Thyroid gland (tissue), 4 donors: ENCODE measurements around the gene PCSK7.
A peak's percentile ranks its signal among the peaks of the same experiment; 100 is the strongest.

Experiments used
- POLR2A ChIP-seq, 2 donors: fragments of 450-650 bp; IDR thresholded peaks; one replicate each; pipeline ENCODE4 v1.6.1; 2017; ENCODE audit warnings: antibody characterized with exemption in 2 of 2, mild to moderate bottlenecking in 2 of 2, moderate library complexity in 1 of 2
- TF ChIP-seq, protein P1 (sequence below), 6 experiments: fragments of 200-600 bp in 3 of 6; fragments of 450-650 bp in 3 of 6; sonication (generic) in 3 of 6; IDR thresholded peaks; one replicate each; pipeline ENCODE4 v1.5.1; 2016 to 2019; ENCODE audit warnings: antibody characterized with exemption in 6 of 6, mild to moderate bottlenecking in 2 of 6, inconsistent platforms in 1 of 6, moderate library complexity in 1 of 6

- TF ChIP-seq, protein P1, sequence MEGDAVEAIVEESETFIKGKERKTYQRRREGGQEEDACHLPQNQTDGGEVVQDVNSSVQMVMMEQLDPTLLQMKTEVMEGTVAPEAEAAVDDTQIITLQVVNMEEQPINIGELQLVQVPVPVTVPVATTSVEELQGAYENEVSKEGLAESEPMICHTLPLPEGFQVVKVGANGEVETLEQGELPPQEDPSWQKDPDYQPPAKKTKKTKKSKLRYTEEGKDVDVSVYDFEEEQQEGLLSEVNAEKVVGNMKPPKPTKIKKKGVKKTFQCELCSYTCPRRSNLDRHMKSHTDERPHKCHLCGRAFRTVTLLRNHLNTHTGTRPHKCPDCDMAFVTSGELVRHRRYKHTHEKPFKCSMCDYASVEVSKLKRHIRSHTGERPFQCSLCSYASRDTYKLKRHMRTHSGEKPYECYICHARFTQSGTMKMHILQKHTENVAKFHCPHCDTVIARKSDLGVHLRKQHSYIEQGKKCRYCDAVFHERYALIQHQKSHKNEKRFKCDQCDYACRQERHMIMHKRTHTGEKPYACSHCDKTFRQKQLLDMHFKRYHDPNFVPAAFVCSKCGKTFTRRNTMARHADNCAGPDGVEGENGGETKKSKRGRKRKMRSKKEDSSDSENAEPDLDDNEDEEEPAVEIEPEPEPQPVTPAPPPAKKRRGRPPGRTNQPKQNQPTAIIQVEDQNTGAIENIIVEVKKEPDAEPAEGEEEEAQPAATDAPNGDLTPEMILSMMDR (IDR thresholded peaks at IDR 0.05): peak in 4 of 6 experiments; percentile 12 to 43 (median 36)
- no peak for TF ChIP-seq POLR2A (IDR thresholded peaks at IDR 0.05)
Observed at GRCh38 chr11:117197516-117198456, 34.1 kb downstream of the PCSK7 start.
